ENCODE results near the gene CZIB. TPM values are rescaled to one million over a fixed set of nuclear protein-coding genes. Genes with fewer than 3 reads are reported as not detected.

Gene CZIB
- total and polyA plus RNA-seq, 2 of the 13 experiments (the other 11 are each of a cell fraction or from before 2014, with no cell fraction given): 49.2 to 67.0 TPM

- CTCF ChIA-PET (ENCODE audit: low intra/inter-chr PET ratio, low total read pairs): no interaction called here
- DNase-seq (ENCODE audit: low spot score) (no peak), FAIRE-seq (no peak), ATAC-seq (no peak)
- H3K9me3 ChIP-seq (ENCODE audit: low read length): no peaks in the 10 kb centered on the region
- H3K4me2 ChIP-seq (ENCODE audit: low read depth, low read length): no peak overlapping the region
- no peaks in the 10 kb centered on the region for H3K27me3 ChIP-seq (ENCODE audit: control insufficient read depth in 1 of 2, insufficient read depth in 2 of 2, low read length in 2 of 2)
- no TSS peak for BruUV-seq (replicated peaks)
- H3K27ac ChIP-seq (ENCODE audit: extremely low read length, insufficient read depth, low read length): no peak overlapping the region
- intact Hi-C loops (cut with micrococcal nuclease; ENCODE audit: unreplicated experiment) (loop anchor here (10.0 kb wide), 1 partner anchor 104 kb away; no protein-coding TSS in a partner anchor), in situ Hi-C loops (cut with HindIII; ENCODE audit: extremely low pct_ligation_motif_present, low pct_unique_long_range_greater_than_20kb) (loop anchor here (10.0 kb wide), 1 partner anchor 484 kb away; no protein-coding TSS in a partner anchor)
- H3K4me3 ChIP-seq (replicated peaks in 1 of 3; ENCODE audit: insufficient read depth in 1 of 3, low read depth in 2 of 3, low read length in 3 of 3): no peak overlapping the region
- no peaks in the 10 kb centered on the region for H3K36me3 ChIP-seq (replicated peaks in 1 of 2; ENCODE audit: control insufficient read depth in 1 of 2, insufficient read depth in 2 of 2, low read length in 2 of 2)
- H3K79me2 ChIP-seq (ENCODE audit: insufficient read depth, low read length): no peaks in the 10 kb centered on the region
- H3K4me1 ChIP-seq (ENCODE audit: insufficient read depth, low read length): peaks cover 70% of the 10 kb centered on the region
- POLR2A ChIA-PET: interaction anchor here (0.9 kb wide), 1 partner anchor 26 kb away, joined by 3 read pairs; no protein-coding TSS in a partner anchor
- TF ChIP-seq DPF2 (CRISPR knock-in tag; IDR thresholded peaks at IDR 0.05; ENCODE audit: borderline replicate concordance, low read depth) (no peak), NR0B2 (CRISPR knock-in tag; IDR thresholded peaks at IDR 0.05) (no peak), PHF21A (CRISPR knock-in tag; IDR thresholded peaks at IDR 0.05) (no peak), ZNF549 (CRISPR knock-in tag; IDR thresholded peaks at IDR 0.05) (no peak), MYC (CRISPR knock-in tag; IDR thresholded peaks at IDR 0.05; ENCODE audit: borderline replicate concordance) (no peak)
- WGBS (ENCODE audit: low lambda C conversion rate): 6% methylated on average over 5 of the region's 5 CpGs
- H2AFZ ChIP-seq (ENCODE audit: low read length): no peak overlapping the region
- H3K9ac ChIP-seq (ENCODE audit: insufficient read depth, low read depth, low read length): no peak overlapping the region
- no peaks in the 10 kb centered on the region for H4K20me1 ChIP-seq (ENCODE audit: insufficient read depth, low read length)
Measured at GRCh38 chr1:53189061-53189460, 31.4 kb downstream of the CZIB start.

GRCh38 chr1:53188099-53188498 is 32.3 kb downstream of the CZIB start:
- H3K36me3 ChIP-seq (replicated peaks in 1 of 2; ENCODE audit: control insufficient read depth in 1 of 2, insufficient read depth in 2 of 2, low read length in 2 of 2): no peaks in the 10 kb centered on the region
- DNase-seq (ENCODE audit: low spot score): no peak
- H3K4me2 ChIP-seq (ENCODE audit: low read depth, low read length): no peak overlapping the region
- no peaks in the 10 kb centered on the region for H3K27me3 ChIP-seq (ENCODE audit: control insufficient read depth in 1 of 2, insufficient read depth in 2 of 2, low read length in 2 of 2)
- H2AFZ ChIP-seq (ENCODE audit: low read length): no peak overlapping the region
- H4K20me1 ChIP-seq (ENCODE audit: insufficient read depth, low read length): no peaks in the 10 kb centered on the region
- no peaks in the 10 kb centered on the region for H3K9me3 ChIP-seq (ENCODE audit: low read length)
- no peak overlapping the region for H3K27ac ChIP-seq (ENCODE audit: extremely low read length, insufficient read depth, low read length)
- in situ Hi-C loops (cut with HindIII; ENCODE audit: extremely low pct_ligation_motif_present, low pct_unique_long_range_greater_than_20kb) (loop anchor here (10.0 kb wide), 1 partner anchor 483 kb away; no protein-coding TSS in a partner anchor), intact Hi-C loops (cut with micrococcal nuclease; ENCODE audit: unreplicated experiment) (loop anchor here (10.0 kb wide), 1 partner anchor 103 kb away; no protein-coding TSS in a partner anchor)
- peaks cover 69% of the 10 kb centered on the region for H3K4me1 ChIP-seq (ENCODE audit: insufficient read depth, low read length)
- no TSS peak for BruUV-seq (replicated peaks)
- 85% methylated on average over 4 of the region's 4 CpGs for WGBS (ENCODE audit: low lambda C conversion rate)
- H3K79me2 ChIP-seq (ENCODE audit: insufficient read depth, low read length): no peaks in the 10 kb centered on the region
- FAIRE-seq: no peak
- no peak for ATAC-seq
- ChIA-PET POLR2A (no interaction called here), CTCF (ENCODE audit: low intra/inter-chr PET ratio, low total read pairs) (no interaction called here)
- no peak overlapping the region for H3K4me3 ChIP-seq (replicated peaks in 1 of 3; ENCODE audit: insufficient read depth in 1 of 3, low read depth in 2 of 3, low read length in 3 of 3)
- H3K9ac ChIP-seq (ENCODE audit: insufficient read depth, low read depth, low read length): no peak overlapping the region
- TF ChIP-seq AFF4 (CRISPR knock-in tag; IDR thresholded peaks at IDR 0.05) (no peak), ZNF709 (CRISPR knock-in tag; IDR thresholded peaks at IDR 0.05) (no peak), ZNF276 (CRISPR knock-in tag; IDR thresholded peaks at IDR 0.05; ENCODE audit: low read depth) (no peak), EEA1 (CRISPR knock-in tag; IDR thresholded peaks at IDR 0.05; ENCODE audit: borderline replicate concordance) (no peak), ZNF260 (CRISPR knock-in tag; IDR thresholded peaks at IDR 0.05; ENCODE audit: borderline replicate concordance, low read depth) (no peak), PTBP1 (IDR thresholded peaks at IDR 0.05; ENCODE audit: low read depth, low read length, poor library complexity, severe bottlenecking) (no peak), ZMAT3 (CRISPR knock-in tag; conservative IDR thresholded peaks at IDR 0.05) (no peak), RFXANK (CRISPR knock-in tag; IDR thresholded peaks at IDR 0.05) (no peak)

All from HepG2 (cell line).